Activated CD4-positive, alpha-beta T cell treated with anti-CD3 and anti-CD28 coated beads for 4 hours (primary cell): Measurements from ENCODE around the gene ISY1.
"Not testable (repeated sequence)": the region's sequence is repeated elsewhere in the genome, so short reads cannot be mapped to it uniquely, and the experiment has no call there.

Source experiments
- DNase-seq, 2 donors: peaks; one replicate each; pipeline ENCODE4 v3.0.0-alpha.2; 2020

Gene ISY1

DNA sequence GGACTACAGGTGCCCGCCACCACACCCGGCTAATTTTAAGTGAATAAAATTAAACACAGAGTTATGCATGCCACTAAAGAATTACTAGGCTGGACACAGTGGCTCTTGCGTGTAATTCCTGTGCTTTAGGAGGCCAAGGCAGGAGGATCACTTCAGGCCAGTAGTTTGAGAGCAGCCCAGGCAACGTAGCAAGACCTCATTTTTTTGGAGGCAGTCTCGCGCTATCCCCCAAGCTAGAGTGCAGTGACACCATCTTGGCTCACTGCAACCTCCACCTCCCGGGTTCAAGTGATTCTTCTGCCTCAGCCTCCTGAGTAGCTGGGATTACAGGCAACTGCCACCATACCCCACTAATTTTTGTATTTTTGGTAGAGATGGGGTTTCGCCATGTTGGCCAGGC, 4.7 kb upstream of the ISY1 start:
- not testable (repeated sequence) for DNase-seq

GRCh38 chr3:129164500-129164899, 3.6 kb upstream of the ISY1 start:
- no peak for DNase-seq

DNA sequence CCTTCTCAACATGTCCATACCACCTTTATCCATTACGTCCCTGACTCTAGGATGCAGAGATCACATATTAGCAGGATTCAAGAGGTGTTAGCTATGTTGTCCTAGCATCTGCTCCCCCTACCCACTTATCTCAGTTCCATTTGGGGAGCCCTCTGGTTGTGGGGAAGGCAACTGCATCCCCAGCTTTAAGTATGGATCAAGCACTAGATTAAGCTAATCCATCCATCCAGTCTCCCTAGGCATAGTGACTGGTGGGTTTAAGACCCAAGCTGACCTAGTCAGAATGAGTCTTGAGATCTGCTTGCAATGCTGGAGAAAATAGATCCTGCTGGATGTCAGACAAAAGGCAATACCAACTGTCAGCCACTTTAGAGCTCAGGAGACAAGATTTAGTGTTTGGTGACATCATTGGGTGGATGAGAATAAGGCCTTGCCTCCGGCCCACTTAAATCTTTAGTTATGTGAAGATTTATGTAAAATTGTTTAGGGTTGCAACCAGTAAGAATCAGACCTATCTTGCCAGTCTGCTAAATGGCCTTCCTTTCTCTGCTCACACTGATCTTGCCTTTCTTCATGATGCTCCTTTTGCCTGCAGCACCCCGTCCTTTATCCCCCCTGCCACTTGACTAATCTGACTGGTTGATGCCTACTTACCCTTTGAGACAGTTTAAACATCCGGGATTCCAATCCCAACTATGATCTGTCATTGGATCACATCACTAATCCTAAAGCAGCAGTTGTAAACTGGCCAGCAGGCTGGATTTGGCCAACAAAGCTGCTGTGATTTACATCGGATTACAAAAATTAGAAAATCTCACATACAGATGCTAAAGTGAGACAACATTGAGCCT, 2.1 kb upstream of the ISY1 start:
- no peak for DNase-seq

- no peak for DNase-seq
Measured at GRCh38 chr3:129161860-129162271, 1.0 kb upstream of the ISY1 start.

- DNase-seq, result no peak
Measured at GRCh38 chr3:129144786-129145185, 16.1 kb downstream of the ISY1 start.

DNA sequence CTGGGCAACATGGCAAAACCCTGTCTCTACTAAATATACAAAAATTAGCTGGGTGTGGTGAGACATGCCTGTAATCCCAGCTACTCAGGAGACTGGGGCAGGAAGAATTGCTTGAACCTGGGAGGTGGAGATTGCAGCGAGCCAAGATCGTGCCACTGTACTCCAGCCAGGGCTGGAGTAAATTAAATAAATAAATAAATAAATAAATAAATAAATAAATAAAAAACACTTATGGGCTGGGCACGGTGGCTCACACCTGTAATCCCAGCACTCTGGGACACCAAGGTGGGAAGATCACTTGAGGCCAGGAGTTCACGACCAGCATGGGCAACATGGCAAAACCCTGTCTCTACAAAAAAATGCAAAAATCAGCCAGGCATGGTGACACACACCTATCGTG, 19.9 kb downstream of the ISY1 start:
- not testable (repeated sequence) for DNase-seq

DNA sequence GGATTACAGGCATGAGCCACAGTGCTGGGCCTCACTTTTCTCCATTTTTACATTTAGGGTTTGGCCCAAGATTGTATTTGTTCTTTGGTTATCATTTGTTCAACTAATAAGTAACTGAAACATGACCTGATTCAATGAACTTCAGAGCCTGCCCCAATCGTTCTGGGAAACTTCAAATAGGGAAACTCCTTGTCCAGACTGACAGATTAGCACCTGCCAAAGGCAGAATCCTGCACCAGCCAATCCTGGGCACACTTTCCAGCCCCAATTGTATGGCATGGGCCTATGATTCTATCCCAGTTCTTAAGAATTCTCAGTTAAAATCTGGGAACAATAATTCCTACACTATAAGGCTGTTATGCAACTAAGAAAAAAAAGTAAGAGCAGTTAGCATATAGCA, 21.0 kb downstream of the ISY1 start:
- DNase-seq, result no peak

DNA sequence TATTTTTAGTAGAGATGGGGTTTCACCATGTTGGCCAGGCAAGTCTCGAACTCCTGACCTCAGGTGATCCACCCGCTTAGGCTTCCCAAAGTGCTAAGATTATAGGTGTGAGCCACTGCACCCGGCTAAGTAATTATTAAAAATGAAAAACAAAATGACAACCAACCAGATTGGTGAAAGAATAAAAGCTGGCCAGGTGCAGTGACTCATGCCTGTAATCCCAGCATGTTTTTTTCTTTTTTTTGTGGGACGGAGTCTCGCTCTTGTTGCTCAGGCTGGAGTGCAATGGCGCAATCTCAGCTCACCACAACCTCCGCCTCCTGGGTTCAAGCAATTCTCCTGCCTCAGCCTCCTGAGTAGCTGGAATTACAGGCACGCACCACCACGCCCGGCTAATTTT, 24.6 kb downstream of the ISY1 start:
- DNase-seq, result not testable (repeated sequence)

DNA sequence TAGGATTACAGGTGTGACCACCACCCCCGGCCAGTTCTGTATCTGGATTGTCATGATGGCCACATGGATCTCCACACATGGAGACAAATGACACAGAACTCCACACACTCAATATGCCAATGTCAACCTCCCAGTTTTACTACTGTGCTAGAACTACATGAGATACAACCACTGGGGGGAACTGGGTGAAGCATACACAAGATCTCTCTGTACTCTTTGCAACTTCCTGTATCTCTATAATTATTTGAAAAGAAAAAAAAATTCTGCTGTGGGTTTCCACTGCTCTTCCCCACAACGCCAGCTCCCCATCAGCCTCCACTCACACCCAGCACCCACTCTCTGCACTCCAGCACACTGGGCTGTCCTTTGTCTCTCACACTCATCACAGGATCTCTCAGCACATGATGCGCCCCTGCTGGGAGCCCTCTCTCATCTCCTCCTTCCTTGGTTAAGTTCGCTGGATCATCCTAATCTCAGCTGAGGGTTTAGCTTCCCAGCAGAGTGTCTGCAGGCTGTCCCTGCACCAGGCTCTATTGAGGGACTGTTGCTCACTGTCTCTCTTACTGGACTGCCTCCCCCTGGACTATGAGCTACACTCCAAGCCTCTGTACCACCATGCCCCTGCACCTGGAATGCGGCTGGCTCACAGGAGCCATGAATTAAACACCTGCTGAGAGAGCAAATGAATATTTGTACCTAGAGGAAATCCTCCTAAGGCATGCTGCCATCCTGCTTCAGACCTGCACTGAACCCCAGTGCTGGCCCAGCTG, 28.6 kb downstream of the ISY1 start:
- DNase-seq, result no peak

DNA sequence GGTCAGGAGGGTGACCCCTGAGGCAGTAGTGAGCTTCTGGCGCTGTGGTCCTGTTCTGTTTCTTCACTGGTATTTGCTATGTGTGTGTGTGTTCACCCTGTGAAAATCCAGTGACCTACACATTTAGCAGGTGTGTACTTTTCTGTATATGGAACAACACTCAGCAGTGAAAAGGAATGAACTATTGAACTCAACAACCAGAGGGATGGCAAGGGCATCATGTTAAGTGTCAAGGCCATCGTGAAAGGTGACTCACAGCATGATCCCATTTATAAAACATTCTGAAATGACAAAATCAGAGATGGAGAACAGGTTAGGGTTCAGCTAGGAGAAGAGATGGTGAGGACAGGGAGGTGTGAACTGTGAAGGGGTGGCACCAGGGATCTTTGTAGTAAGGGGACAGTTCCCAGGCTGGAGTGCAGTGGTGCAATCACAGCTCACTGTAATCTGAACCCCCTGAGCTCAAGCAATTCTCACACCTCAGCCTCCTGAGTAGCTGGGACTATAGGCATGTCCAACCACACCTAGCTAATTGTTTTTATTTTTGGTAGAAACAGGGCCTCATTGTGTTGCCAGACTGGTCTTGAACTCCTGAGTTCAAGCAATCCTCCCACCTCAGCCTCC, 29.3 kb downstream of the ISY1 start:
- DNase-seq, result no peak

GRCh38 chr3:129130291-129130813, 30.5 kb downstream of the ISY1 start:
- no peak for DNase-seq

- no peak for DNase-seq
Measured at GRCh38 chr3:129128357-129129155, 32.3 kb downstream of the ISY1 start.

GRCh38 chr3:129126726-129127280, 34.1 kb downstream of the ISY1 start:
- DNase-seq, result no peak

DNA sequence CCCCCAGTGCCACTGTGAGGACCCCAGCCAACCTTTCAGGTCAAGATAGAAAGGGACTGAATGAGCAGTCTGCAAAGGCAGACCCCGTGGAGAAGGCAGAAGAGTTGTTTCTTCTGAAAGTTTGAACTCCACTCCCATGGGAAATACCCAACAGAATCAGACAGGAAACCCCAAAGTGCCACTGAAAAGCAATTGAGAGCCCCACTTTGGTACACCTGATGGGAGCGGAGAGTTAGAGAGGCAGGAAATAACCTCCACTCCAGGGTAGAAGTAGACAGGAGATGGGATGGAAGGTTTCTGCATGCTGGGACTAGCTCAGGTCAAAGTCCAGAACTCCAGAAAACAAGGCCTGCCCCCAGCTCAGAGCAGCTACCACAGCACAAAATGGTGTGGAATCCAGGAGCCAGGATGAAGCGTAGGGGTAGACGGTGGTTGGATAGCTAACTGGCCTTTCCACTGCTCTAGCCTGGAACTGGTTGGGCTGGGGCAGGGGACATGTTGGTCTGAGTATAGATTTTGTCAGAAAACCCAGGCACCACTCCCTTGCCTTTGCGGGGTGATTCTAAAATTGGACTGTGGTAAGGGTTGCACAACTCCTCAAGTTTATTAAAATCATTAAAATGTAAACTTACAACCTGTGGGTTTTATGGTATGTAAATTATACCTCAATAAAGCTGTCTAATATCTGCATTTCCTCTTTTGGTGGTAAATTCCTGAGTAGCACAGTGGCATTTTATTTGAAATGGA, 37.4 kb downstream of the ISY1 start:
- no peak for DNase-seq

DNA sequence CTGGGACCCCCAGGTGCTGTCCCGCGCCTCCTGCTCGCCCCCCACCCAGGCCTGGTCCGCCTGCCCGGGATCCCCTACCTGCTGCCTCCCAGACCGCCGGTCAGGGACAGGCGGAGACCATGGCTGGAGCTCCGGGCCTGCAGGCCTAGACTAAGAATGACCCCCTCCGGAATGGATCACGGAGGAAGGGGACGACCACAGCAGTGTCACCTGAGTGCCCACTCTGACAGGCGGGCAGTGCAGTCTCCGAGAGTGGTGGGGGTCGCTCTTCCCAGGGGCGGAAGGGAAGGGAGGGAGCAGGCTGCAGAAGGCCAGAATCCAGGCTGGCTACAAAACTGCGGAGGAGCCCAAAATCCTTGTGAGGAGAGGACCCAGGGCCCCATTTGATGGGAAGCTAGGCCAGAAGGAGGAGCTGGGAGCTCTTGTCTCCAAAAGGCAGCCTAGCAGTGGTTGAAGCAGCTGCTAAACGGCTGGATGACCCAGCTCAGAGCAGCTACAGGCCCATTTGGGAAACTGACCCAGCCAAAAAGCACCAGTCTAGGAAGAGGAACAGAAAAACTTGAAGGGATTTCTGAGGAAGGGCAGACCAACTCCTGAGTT, 38.4 kb downstream of the ISY1 start:
- no peak for DNase-seq

DNA sequence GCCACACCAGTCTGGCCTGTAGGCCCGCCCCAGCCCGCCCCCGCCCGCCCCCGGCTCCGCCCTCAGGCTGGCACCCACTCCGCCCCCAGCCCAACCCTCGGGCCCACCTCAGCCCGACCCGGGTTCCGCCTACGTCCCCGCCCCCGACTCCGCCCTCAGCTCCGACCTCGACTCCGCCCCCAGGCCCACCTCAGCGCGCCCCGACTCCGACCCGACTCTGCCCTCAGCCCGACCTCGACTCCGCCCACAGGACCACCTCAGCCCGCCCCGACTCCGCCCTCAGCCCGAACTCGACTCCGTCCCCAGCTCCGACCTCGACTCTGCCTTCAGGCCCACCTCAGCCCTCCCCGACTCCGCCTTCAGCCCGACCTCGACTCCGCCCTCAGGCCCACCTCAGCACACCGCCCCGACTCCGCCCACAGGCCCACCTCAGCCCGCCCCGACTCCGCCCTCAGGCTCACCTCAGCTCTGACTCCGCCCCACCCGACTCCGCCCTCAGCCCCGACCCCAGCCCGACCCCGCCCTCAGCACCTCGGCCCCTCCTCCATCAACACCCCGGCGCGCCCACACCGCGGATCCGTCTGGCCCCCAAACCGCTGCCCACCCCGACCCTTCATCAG, 39.0 kb downstream of the ISY1 start, which contains the start of gene RAB43:
Gene RAB43, minus strand, starts transcription at position 13 of the 620 bp plus-strand sequence. CDS start 315 bp downstream, outside the sequence.
- DNase-seq, result peak; percentile 84 to 90

GRCh38 chr3:129121016-129121791, 39.7 kb downstream of the ISY1 start:
- peak; percentile 40 to 65 for DNase-seq

GRCh38 chr3:129120254-129121004, 40.4 kb downstream of the ISY1 start:
- DNase-seq, result peak; percentile 85
